ENCODE measurements around the gene GOLGA6L7.
A peak's percentile ranks its signal among the peaks of the same experiment; 100 is the strongest.

Gene GOLGA6L7

DNA sequence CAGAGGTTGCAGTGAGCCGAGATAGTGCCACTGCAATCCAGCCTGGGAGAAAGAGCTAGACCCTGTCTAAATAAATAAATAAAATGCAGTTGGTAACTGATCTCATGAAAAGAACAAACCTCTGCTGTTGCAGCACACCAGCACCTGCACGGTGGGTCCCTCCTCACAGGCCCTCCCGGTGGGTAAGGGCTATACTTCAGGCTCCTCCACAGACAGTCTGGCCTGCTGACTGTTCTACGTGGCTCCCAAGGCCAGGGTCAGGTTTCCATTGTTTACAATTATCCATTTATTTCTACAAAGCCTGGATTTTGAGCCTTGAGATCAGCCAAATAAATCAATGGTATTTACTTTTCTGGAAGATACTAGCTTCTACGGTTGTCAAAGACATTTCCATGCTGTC lies 32.2 kb upstream of the GOLGA6L7 start:
- Histone ChIP-seq H3K4ac (ENCODE audit: low read depth, low read length) (no peak overlapping the region), H3K36me3 (ENCODE audit: control insufficient read depth, insufficient read depth, low read length) (no peaks in the 10 kb centered on the region), H3K27me3 (ENCODE audit: insufficient read depth, low read length, poor library complexity) (no peaks in the 10 kb centered on the region), H3K4me2 (ENCODE audit: low read length) (no peak overlapping the region), H2BK15ac (replicated peaks; ENCODE audit: low read depth) (no peak overlapping the region), H4K5ac (ENCODE audit: low read length) (no peak overlapping the region), H4K8ac (ENCODE audit: low read depth, low read length) (no peak overlapping the region), H2BK5ac (ENCODE audit: low read length) (no peak overlapping the region), H3K18ac (ENCODE audit: low read length) (no peak overlapping the region), H3K4me3 (ENCODE audit: low read length) (no peak overlapping the region), H3K56ac (ENCODE audit: low read length) (no peak overlapping the region), H3K27ac (ENCODE audit: low read depth, low read length) (no peak overlapping the region), H2AK5ac (ENCODE audit: low read length) (no peak overlapping the region), H3K79me1 (ENCODE audit: low read length) (no peaks in the 10 kb centered on the region), H3K4me1 (ENCODE audit: control insufficient read depth, low read depth, low read length) (peaks cover 4% of the 10 kb centered on the region), H3K79me2 (ENCODE audit: control insufficient read depth, insufficient read depth, low read length) (no peaks in the 10 kb centered on the region), H3K23ac (ENCODE audit: low read length) (no peak overlapping the region), H2BK120ac (ENCODE audit: low read depth, low read length) (no peak overlapping the region), H3K9ac (ENCODE audit: low read length) (no peak overlapping the region)
- no peak for DNase-seq
- no CpG with 5 or more reads among the region's 5 CpGs for WGBS (ENCODE audit: extremely low coverage, insufficient coverage, low lambda C conversion rate)

DNA sequence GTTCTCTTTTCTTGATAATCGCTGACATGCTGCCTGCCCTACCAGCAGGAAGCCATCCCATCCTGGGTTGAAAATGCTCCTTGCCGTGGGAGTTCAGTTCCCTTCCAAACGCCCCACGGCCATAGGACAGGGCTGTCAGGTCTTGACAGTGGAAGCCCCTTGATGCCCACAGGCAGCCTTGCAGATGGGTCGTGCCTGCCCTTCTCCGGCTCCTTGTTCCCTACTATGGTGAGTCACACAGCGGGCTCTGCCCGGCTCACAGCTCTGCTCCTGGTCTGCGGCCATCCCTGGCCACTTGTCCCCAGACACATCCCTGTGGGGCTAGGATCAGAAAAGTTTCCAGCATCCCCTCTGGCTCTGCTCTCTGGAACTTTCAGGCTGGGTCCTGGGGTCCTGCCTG lies 31.1 kb upstream of the GOLGA6L7 start:
- no peak for DNase-seq
- Histone ChIP-seq H3K79me1 (ENCODE audit: low read length) (no peaks in the 10 kb centered on the region), H3K27me3 (ENCODE audit: insufficient read depth, low read length, poor library complexity) (no peaks in the 10 kb centered on the region)

DNA sequence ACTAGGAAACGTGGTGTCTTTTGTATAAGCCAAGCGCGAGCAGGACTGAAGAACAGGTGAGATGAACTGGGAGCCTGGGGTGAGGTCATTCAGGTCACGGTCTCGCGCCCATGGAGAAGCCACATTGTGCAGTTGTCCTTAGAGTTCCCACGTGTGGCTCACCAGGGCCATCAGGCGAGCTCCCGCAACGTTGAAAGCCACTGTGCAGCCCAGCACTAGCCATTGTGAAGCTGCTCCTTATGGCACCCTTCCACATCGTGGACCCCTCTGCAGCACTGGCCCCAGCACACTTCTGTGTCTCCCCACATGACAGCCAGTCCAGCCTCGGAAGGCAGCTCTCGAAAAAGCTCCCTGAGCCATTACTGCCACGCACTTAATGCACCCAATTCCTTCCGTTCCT lies 29.8 kb upstream of the GOLGA6L7 start:
- no peak overlapping the region for H4K5ac ChIP-seq (ENCODE audit: low read length)
- no peak overlapping the region for H3K9ac ChIP-seq (ENCODE audit: low read length)
- no peak overlapping the region for H2BK5ac ChIP-seq (ENCODE audit: low read length)
- no peak for DNase-seq
- H3K27me3 ChIP-seq (ENCODE audit: insufficient read depth, low read length, poor library complexity) = no peaks in the 10 kb centered on the region
- H3K79me2 ChIP-seq (ENCODE audit: control insufficient read depth, insufficient read depth, low read length) = no peaks in the 10 kb centered on the region
- H2BK15ac ChIP-seq (replicated peaks; ENCODE audit: low read depth) = no peak overlapping the region
- no peak overlapping the region for H4K8ac ChIP-seq (ENCODE audit: low read depth, low read length)
- H2AK5ac ChIP-seq (ENCODE audit: low read length) = no peak overlapping the region
- H3K4me2 ChIP-seq (ENCODE audit: low read length) = no peak overlapping the region
- H3K36me3 ChIP-seq (ENCODE audit: control insufficient read depth, insufficient read depth, low read length) = no peaks in the 10 kb centered on the region
- H2BK120ac ChIP-seq (ENCODE audit: low read depth, low read length) = no peak overlapping the region
- no peak overlapping the region for H3K18ac ChIP-seq (ENCODE audit: low read length)
- H3K4ac ChIP-seq (ENCODE audit: low read depth, low read length) = no peak overlapping the region
- no peak overlapping the region for H3K23ac ChIP-seq (ENCODE audit: low read length)
- no peak overlapping the region for H3K4me3 ChIP-seq (ENCODE audit: low read length)
- no peak overlapping the region for H3K27ac ChIP-seq (ENCODE audit: low read depth, low read length)
- peaks cover 6% of the 10 kb centered on the region for H3K4me1 ChIP-seq (ENCODE audit: control insufficient read depth, low read depth, low read length)
- H3K79me1 ChIP-seq (ENCODE audit: low read length) = no peaks in the 10 kb centered on the region
- no peak overlapping the region for H3K56ac ChIP-seq (ENCODE audit: low read length)
- WGBS (ENCODE audit: extremely low coverage, insufficient coverage, low lambda C conversion rate) = no CpG with 5 or more reads among the region's 15 CpGs

More for the DNA sequence above, 31.1 kb upstream of the GOLGA6L7 start:
- Histone ChIP-seq H3K18ac (ENCODE audit: low read length) (no peak overlapping the region), H3K27ac (ENCODE audit: low read depth, low read length) (no peak overlapping the region), H2BK120ac (ENCODE audit: low read depth, low read length) (no peak overlapping the region), H4K8ac (ENCODE audit: low read depth, low read length) (no peak overlapping the region), H4K5ac (ENCODE audit: low read length) (no peak overlapping the region), H3K9ac (ENCODE audit: low read length) (no peak overlapping the region), H3K23ac (ENCODE audit: low read length) (no peak overlapping the region), H2AK5ac (ENCODE audit: low read length) (no peak overlapping the region), H3K4ac (ENCODE audit: low read depth, low read length) (no peak overlapping the region), H3K4me2 (ENCODE audit: low read length) (no peak overlapping the region), H3K4me3 (ENCODE audit: low read length) (no peak overlapping the region), H3K4me1 (ENCODE audit: control insufficient read depth, low read depth, low read length) (peaks cover 6% of the 10 kb centered on the region), H3K79me2 (ENCODE audit: control insufficient read depth, insufficient read depth, low read length) (no peaks in the 10 kb centered on the region), H2BK5ac (ENCODE audit: low read length) (no peak overlapping the region), H2BK15ac (replicated peaks; ENCODE audit: low read depth) (no peak overlapping the region), H3K36me3 (ENCODE audit: control insufficient read depth, insufficient read depth, low read length) (no peaks in the 10 kb centered on the region), H3K56ac (ENCODE audit: low read length) (no peak overlapping the region)
- whole genome bisulfite sequencing (ENCODE audit: extremely low coverage, insufficient coverage, low lambda C conversion rate) = no CpG with 5 or more reads among the region's 9 CpGs

DNA sequence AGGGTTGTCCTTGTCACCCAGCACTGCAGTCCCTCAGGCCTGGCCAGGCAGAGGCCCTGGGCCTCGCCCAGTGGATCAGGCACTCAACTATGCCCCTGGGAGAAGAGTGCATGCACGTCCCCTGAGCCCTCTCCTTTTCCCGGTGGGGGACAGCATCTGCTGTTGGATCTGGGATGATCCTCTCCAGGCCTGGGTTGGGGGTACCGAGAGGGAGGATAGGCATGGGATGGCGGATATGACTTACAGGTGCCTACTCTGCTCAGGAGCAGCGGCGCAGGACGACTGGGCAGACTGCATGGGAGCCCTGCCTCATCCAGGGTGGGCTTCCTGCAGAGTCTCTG lies 28.4 kb upstream of the GOLGA6L7 start:
- Histone ChIP-seq H3K36me3 (ENCODE audit: control insufficient read depth, insufficient read depth, low read length) (no peaks in the 10 kb centered on the region), H2AK5ac (ENCODE audit: low read length) (no peak overlapping the region), H4K8ac (ENCODE audit: low read depth, low read length) (no peak overlapping the region), H2BK5ac (ENCODE audit: low read length) (no peak overlapping the region), H3K23ac (ENCODE audit: low read length) (no peak overlapping the region), H4K5ac (ENCODE audit: low read length) (no peak overlapping the region), H3K79me2 (ENCODE audit: control insufficient read depth, insufficient read depth, low read length) (no peaks in the 10 kb centered on the region), H3K18ac (ENCODE audit: low read length) (no peak overlapping the region), H2BK15ac (replicated peaks; ENCODE audit: low read depth) (no peak overlapping the region), H3K27me3 (ENCODE audit: insufficient read depth, low read length, poor library complexity) (no peaks in the 10 kb centered on the region), H3K79me1 (ENCODE audit: low read length) (no peaks in the 10 kb centered on the region), H3K27ac (ENCODE audit: low read depth, low read length) (no peak overlapping the region), H3K4me1 (ENCODE audit: control insufficient read depth, low read depth, low read length) (peaks cover 6% of the 10 kb centered on the region), H3K9ac (ENCODE audit: low read length) (no peak overlapping the region), H3K56ac (ENCODE audit: low read length) (no peak overlapping the region), H3K4me3 (ENCODE audit: low read length) (no peak overlapping the region), H2BK120ac (ENCODE audit: low read depth, low read length) (no peak overlapping the region), H3K4me2 (ENCODE audit: low read length) (no peak overlapping the region), H3K4ac (ENCODE audit: low read depth, low read length) (no peak overlapping the region)
- no CpG with 5 or more reads among the region's 8 CpGs for whole genome bisulfite sequencing (ENCODE audit: extremely low coverage, insufficient coverage, low lambda C conversion rate)
- no peak for DNase-seq

DNA sequence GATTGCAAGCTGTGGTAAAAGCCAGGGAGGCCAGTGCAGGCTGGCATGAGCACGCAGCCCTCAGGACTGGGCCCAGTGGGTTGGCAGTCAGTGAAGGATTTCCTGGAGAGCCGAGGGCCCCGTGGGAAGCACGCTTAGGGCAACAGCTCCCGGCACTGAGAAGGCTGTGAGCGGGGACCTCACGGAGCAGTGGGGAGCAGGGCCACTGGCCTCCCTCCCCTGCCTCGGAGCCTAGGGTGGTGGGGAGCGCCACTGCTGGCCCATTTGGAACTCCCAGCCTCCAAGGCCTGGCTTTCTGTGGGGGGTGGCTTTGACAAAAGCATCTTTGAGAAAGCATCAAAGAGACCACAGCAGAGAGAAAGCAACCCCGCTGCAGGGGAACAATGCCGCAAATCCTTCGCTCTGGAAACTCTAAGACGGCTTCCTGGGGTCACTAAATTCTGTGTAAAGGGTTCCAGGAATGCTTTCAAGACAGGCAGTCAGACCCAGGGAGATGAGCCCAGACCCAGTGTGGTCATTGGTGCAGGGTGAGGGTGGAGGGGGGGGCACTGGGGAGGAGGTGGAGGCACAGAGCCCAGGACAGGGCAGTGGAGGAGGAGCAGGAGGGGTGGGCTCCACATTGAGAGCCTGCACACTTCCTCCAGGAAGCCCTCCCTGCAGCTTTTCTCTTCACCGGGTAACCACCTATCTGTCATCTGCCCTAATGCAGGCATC lies 27.8 kb upstream of the GOLGA6L7 start:
- peaks cover 6% of the 10 kb centered on the region for H3K4me1 ChIP-seq (ENCODE audit: control insufficient read depth, low read depth, low read length)

DNA sequence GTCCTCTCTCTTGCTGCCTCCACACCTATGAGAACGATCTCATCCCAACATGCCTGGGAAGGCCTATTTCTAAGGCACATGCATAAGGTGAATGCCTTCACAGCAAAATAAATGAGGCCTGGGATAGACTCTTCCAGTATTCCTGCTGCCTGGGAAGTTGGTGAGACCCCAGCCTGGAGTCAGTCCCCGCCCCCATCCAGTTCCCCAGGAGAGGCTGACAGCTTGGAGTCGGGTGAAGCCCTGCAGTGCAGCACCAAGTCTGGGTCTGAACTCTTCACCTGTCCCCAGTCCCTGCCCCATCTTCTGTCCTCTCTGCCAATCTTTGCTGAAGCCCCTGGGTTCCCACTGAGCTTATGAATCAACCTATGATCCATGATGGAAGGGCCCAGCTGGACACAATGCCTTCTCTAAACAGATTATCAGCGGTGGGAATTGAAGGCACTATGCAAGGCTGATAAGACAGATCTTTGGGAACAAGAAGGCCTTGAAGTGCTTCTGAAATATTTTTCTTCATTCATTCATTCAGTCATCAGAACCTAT lies 27.1 kb upstream of the GOLGA6L7 start:
- no peaks in the 10 kb centered on the region for H3K27me3 ChIP-seq (ENCODE audit: insufficient read depth, low read length, poor library complexity)
- peak; percentile 39 for DNase-seq

More for the DNA sequence above, 27.8 kb upstream of the GOLGA6L7 start:
- Histone ChIP-seq H3K27ac (ENCODE audit: low read depth, low read length) (no peak overlapping the region), H2BK5ac (ENCODE audit: low read length) (no peak overlapping the region), H3K36me3 (ENCODE audit: control insufficient read depth, insufficient read depth, low read length) (no peaks in the 10 kb centered on the region), H3K4ac (ENCODE audit: low read depth, low read length) (no peak overlapping the region), H3K9ac (ENCODE audit: low read length) (no peak overlapping the region), H2AK5ac (ENCODE audit: low read length) (no peak overlapping the region), H3K4me3 (ENCODE audit: low read length) (no peak overlapping the region), H4K8ac (ENCODE audit: low read depth, low read length) (no peak overlapping the region), H3K79me2 (ENCODE audit: control insufficient read depth, insufficient read depth, low read length) (no peaks in the 10 kb centered on the region), H2BK15ac (replicated peaks; ENCODE audit: low read depth) (no peak overlapping the region), H3K79me1 (ENCODE audit: low read length) (no peaks in the 10 kb centered on the region), H4K5ac (ENCODE audit: low read length) (no peak overlapping the region), H2BK120ac (ENCODE audit: low read depth, low read length) (no peak overlapping the region), H3K56ac (ENCODE audit: low read length) (peak overlapping the region; percentile 22), H3K18ac (ENCODE audit: low read length) (no peak overlapping the region), H3K23ac (ENCODE audit: low read length) (no peak overlapping the region), H3K4me2 (ENCODE audit: low read length) (no peak overlapping the region), H3K27me3 (ENCODE audit: insufficient read depth, low read length, poor library complexity) (no peaks in the 10 kb centered on the region)
- DNase-seq = peak; percentile 38
- no CpG with 5 or more reads among the region's 14 CpGs for WGBS (ENCODE audit: extremely low coverage, insufficient coverage, low lambda C conversion rate)

More for the DNA sequence above, 27.1 kb upstream of the GOLGA6L7 start:
- H2BK5ac ChIP-seq (ENCODE audit: low read length) = no peak overlapping the region
- H3K18ac ChIP-seq (ENCODE audit: low read length) = no peak overlapping the region
- no peak overlapping the region for H3K4ac ChIP-seq (ENCODE audit: low read depth, low read length)
- H4K8ac ChIP-seq (ENCODE audit: low read depth, low read length) = no peak overlapping the region
- H3K9ac ChIP-seq (ENCODE audit: low read length) = no peak overlapping the region
- H3K27ac ChIP-seq (ENCODE audit: low read depth, low read length) = no peak overlapping the region
- WGBS (ENCODE audit: extremely low coverage, insufficient coverage, low lambda C conversion rate) = no CpG with 5 or more reads among the region's 4 CpGs
- H3K23ac ChIP-seq (ENCODE audit: low read length) = no peak overlapping the region
- no peak overlapping the region for H4K5ac ChIP-seq (ENCODE audit: low read length)
- no peak overlapping the region for H2BK15ac ChIP-seq (replicated peaks; ENCODE audit: low read depth)
- H3K79me1 ChIP-seq (ENCODE audit: low read length) = no peaks in the 10 kb centered on the region
- no peak overlapping the region for H3K4me3 ChIP-seq (ENCODE audit: low read length)
- no peak overlapping the region for H3K4me2 ChIP-seq (ENCODE audit: low read length)
- H3K56ac ChIP-seq (ENCODE audit: low read length) = no peak overlapping the region
- H2BK120ac ChIP-seq (ENCODE audit: low read depth, low read length) = no peak overlapping the region
- no peaks in the 10 kb centered on the region for H3K79me2 ChIP-seq (ENCODE audit: control insufficient read depth, insufficient read depth, low read length)
- H3K36me3 ChIP-seq (ENCODE audit: control insufficient read depth, insufficient read depth, low read length) = no peaks in the 10 kb centered on the region
- no peak overlapping the region for H2AK5ac ChIP-seq (ENCODE audit: low read length)
- H3K4me1 ChIP-seq (ENCODE audit: control insufficient read depth, low read depth, low read length) = peaks cover 6% of the 10 kb centered on the region
